ENCODE measurements around the gene PTPRK. TPM values are rescaled to one million over a fixed set of nuclear protein-coding genes. Genes with fewer than 3 reads are reported as not detected.

Gene PTPRK
- total and polyA plus RNA-seq, 2 of the 13 experiments (the other 11 are each of a cell fraction or from before 2014, with no cell fraction given): 43.6 to 98.3 TPM

- peaks cover 67% of the 10 kb centered on the region for H3K79me2 ChIP-seq (ENCODE audit: insufficient read depth, low read length)
- H3K9me3 ChIP-seq (ENCODE audit: low read length): no peaks in the 10 kb centered on the region
- under 1% methylated on average over 20 of the region's 21 CpGs for WGBS (ENCODE audit: low lambda C conversion rate)
- peaks cover 59% of the 10 kb centered on the region for H3K4me1 ChIP-seq (ENCODE audit: insufficient read depth, low read length)
- in situ Hi-C loops (cut with HindIII; ENCODE audit: extremely low pct_ligation_motif_present, low pct_unique_long_range_greater_than_20kb): no loop called here
- CTCF ChIA-PET (ENCODE audit: low intra/inter-chr PET ratio, low total read pairs): no interaction called here
- TSS peak; percentile 40 for BruUV-seq (replicated peaks)
- peaks cover 17% of the 10 kb centered on the region for H4K20me1 ChIP-seq (ENCODE audit: insufficient read depth, low read length)
- H3K4me2 ChIP-seq (ENCODE audit: low read depth, low read length): peak overlapping the region; percentile 88
- H3K9ac ChIP-seq (ENCODE audit: insufficient read depth, low read depth, low read length): peak overlapping the region; percentile 95
- FAIRE-seq (no peak), DNase-seq (ENCODE audit: low spot score) (no peak), ATAC-seq (peak; percentile 10; the same call in 2 of the 3 replicates)
- H3K27ac ChIP-seq (ENCODE audit: extremely low read length, insufficient read depth, low read length): peak overlapping the region; percentile 93
- POLR2A ChIA-PET: interaction anchor here (1.2 to 6.1 kb wide), 4 partner anchors 12 to 456 kb away, joined by 3 to 134 read pairs (median 21); no protein-coding TSS in a partner anchor
- no peaks in the 10 kb centered on the region; a peak in 1 of 5 replicates for H3K36me3 ChIP-seq (replicated peaks in 1 of 2; ENCODE audit: control insufficient read depth in 1 of 2, insufficient read depth in 2 of 2, low read length in 2 of 2)
- no peaks in the 10 kb centered on the region; a peak in 1 of 5 replicates for H3K27me3 ChIP-seq (ENCODE audit: control insufficient read depth in 1 of 2, insufficient read depth in 2 of 2, low read length in 2 of 2)
- H2AFZ ChIP-seq (ENCODE audit: low read length): no peak overlapping the region
- H3K4me3 ChIP-seq (replicated peaks in 1 of 3; ENCODE audit: insufficient read depth in 1 of 3, low read depth in 2 of 3, low read length in 3 of 3): peak overlapping the region; percentile 74 to 98 (median 97)
- intact Hi-C loops (cut with micrococcal nuclease; ENCODE audit: unreplicated experiment): loop anchor here (2.0 to 10.0 kb wide), 3 partner anchors 54 to 514 kb away; no protein-coding TSS in a partner anchor
- TF ChIP-seq SYNCRIP (IDR thresholded peaks at IDR 0.05; ENCODE audit: insufficient read depth, low read depth, low read length) (no peak), SPEN (CRISPR knock-in tag; IDR thresholded peaks at IDR 0.05; ENCODE audit: low read depth) (peak; percentile 51; the same call in 1 of the 2 replicates), ZBTB33 (CRISPR knock-in tag; IDR thresholded peaks at IDR 0.05) (0 out of 2 replicates have a peak, but pooled peaks have one; percentile 35), ZHX1 (CRISPR knock-in tag; IDR thresholded peaks at IDR 0.05; ENCODE audit: low read depth) (0 out of 2 replicates have a peak, but pooled peaks have one; percentile 62), GLI4 (CRISPR knock-in tag; IDR thresholded peaks at IDR 0.05; ENCODE audit: borderline replicate concordance) (peak; percentile 38; the same call in 1 of the 2 replicates), SOX5 (CRISPR knock-in tag; IDR thresholded peaks at IDR 0.05; ENCODE audit: borderline replicate concordance) (0 out of 2 replicates have a peak, but pooled peaks have one; percentile 12), ZNF292 (CRISPR knock-in tag; IDR thresholded peaks at IDR 0.05; ENCODE audit: borderline replicate concordance, low read depth) (peak; percentile 90; the same call in 1 of the 2 replicates), ZNF274 (CRISPR knock-in tag; IDR thresholded peaks at IDR 0.05) (0 out of 2 replicates have a peak, but pooled peaks have one; percentile 81), KAT8 (CRISPR knock-in tag; IDR thresholded peaks at IDR 0.05) (no peak), TBL1XR1 (IDR thresholded peaks at IDR 0.05; ENCODE audit: borderline replicate concordance, low read length, partially characterized antibody) (no peak), ZNF280D (CRISPR knock-in tag; IDR thresholded peaks at IDR 0.05) (peak; percentile 89; the same call in 1 of the 2 replicates), ZNF558 (CRISPR knock-in tag; IDR thresholded peaks at IDR 0.05; ENCODE audit: borderline replicate concordance) (no peak), ZNF329 (CRISPR knock-in tag; IDR thresholded peaks at IDR 0.05; ENCODE audit: low read depth) (peak; percentile 60; the same call in 1 of the 2 replicates)
Measured at GRCh38 chr6:128518434-128519131, 1.8 kb downstream of the PTPRK start.

All from HepG2 (cell line).